Hindlimb muscle (tissue), 1 donor: ENCODE data around the gene TLE4. TPM values are rescaled to one million over a fixed set of nuclear protein-coding genes. Genes with fewer than 3 reads are reported as not detected.
"Not testable (repeated sequence)": the region's sequence is repeated elsewhere in the genome, so short reads cannot be mapped to it uniquely, and the experiment has no call there.

Source experiments
- DNase-seq: peaks from one replicate; pipeline ENCODE4 v3.0.0-alpha.2; 2013
- polyA plus RNA-seq: library from polyadenylated mRNA; unstranded; fragments of 120-200 nt; gene quantifications from one replicate; pipeline ENCODE4 v1.2.1, GENCODE V29; 2013; ENCODE audit not compliant: insufficient read length

Gene TLE4
- polyA plus RNA-seq, 1 donor: 19.2 TPM

- no peak for DNase-seq
Measured at GRCh38 chr9:79604149-79604548, 32.4 kb downstream of the TLE4 start.

GRCh38 chr9:79604921-79605562, 33.3 kb downstream of the TLE4 start:
- no peak for DNase-seq

GRCh38 chr9:79606529-79606928, 34.8 kb downstream of the TLE4 start:
- DNase-seq: not testable (repeated sequence)

GRCh38 chr9:79609468-79610018, 37.8 kb downstream of the TLE4 start:
- no peak for DNase-seq

GRCh38 chr9:79610019-79610631, 38.4 kb downstream of the TLE4 start:
- no peak for DNase-seq

- no peak for DNase-seq
Measured at GRCh38 chr9:79610791-79611614, 39.2 kb downstream of the TLE4 start.

- DNase-seq: no peak
Measured at GRCh38 chr9:79613145-79613544, 41.4 kb downstream of the TLE4 start.

GRCh38 chr9:79615038-79615437, 43.3 kb downstream of the TLE4 start:
- no peak for DNase-seq

GRCh38 chr9:79616013-79616412, 44.2 kb downstream of the TLE4 start:
- no peak for DNase-seq

- no peak for DNase-seq
Measured at GRCh38 chr9:79616971-79617370, 45.2 kb downstream of the TLE4 start.

- DNase-seq: peak; percentile 30
Measured at GRCh38 chr9:79617395-79617794, 45.6 kb downstream of the TLE4 start.

GRCh38 chr9:79619930-79620329, 48.2 kb downstream of the TLE4 start:
- DNase-seq: no peak

- no peak for DNase-seq
Measured at GRCh38 chr9:79621916-79622575, 50.3 kb downstream of the TLE4 start.

GRCh38 chr9:79623799-79624721, 52.3 kb downstream of the TLE4 start:
- DNase-seq: no peak

- no peak for DNase-seq
Measured at GRCh38 chr9:79629721-79630120, 58.0 kb downstream of the TLE4 start.

- DNase-seq: no peak
Measured at GRCh38 chr9:79630521-79631403, 59.0 kb downstream of the TLE4 start.

- no peak for DNase-seq
Measured at GRCh38 chr9:79632060-79632459, 60.3 kb downstream of the TLE4 start.

GRCh38 chr9:79632705-79633104, 60.9 kb downstream of the TLE4 start:
- DNase-seq: no peak

GRCh38 chr9:79633558-79633957, 61.8 kb downstream of the TLE4 start:
- no peak for DNase-seq

GRCh38 chr9:79637177-79637925, 65.6 kb downstream of the TLE4 start:
- DNase-seq: no peak
